Activated CD4-positive, alpha-beta T cell treated with anti-CD3 and anti-CD28 coated beads, Interleukin-2, Interleukin-6, amounts not matched to agents 100 ng/mL and 50 ng/mL, durations not matched to agents 16 hours and 8 hours (primary cell): Measurements from ENCODE around the gene PAPSS1.
A peak's percentile ranks its signal among the peaks of the same experiment; 100 is the strongest.
"Not testable (repeated sequence)": the region's sequence is repeated elsewhere in the genome, so short reads cannot be mapped to it uniquely, and the experiment has no call there.

Source experiments
- DNase-seq: peaks from one replicate; pipeline ENCODE4 v3.0.0-alpha.2; 2020

PAPSS1 gene

GRCh38 chr4:107725281-107725859, 5.3 kb upstream of the PAPSS1 start:
- DNase-seq: no peak

GRCh38 chr4:107723331-107723730, 3.3 kb upstream of the PAPSS1 start:
- DNase-seq: not testable (repeated sequence)

- peak; percentile 30 for DNase-seq
These were observed 1.5 kb upstream of the PAPSS1 start for GRCh38 chr4:107721436-107722100.

GRCh38 chr4:107719207-107719921, 670 bp downstream of the PAPSS1 start:
- peak; percentile 47 for DNase-seq

GRCh38 chr4:107718351-107718965, 1.6 kb downstream of the PAPSS1 start:
- DNase-seq: no peak

- no peak for DNase-seq
These were observed 5.8 kb downstream of the PAPSS1 start for GRCh38 chr4:107714256-107714655.

GRCh38 chr4:107712236-107712635, 7.8 kb downstream of the PAPSS1 start:
- DNase-seq: no peak

GRCh38 chr4:107711831-107712230, 8.2 kb downstream of the PAPSS1 start:
- no peak for DNase-seq

GRCh38 chr4:107710493-107711459, 9.3 kb downstream of the PAPSS1 start:
- DNase-seq: no peak

- no peak for DNase-seq
These were observed 10.1 kb downstream of the PAPSS1 start for GRCh38 chr4:107709916-107710315.

GRCh38 chr4:107708225-107708624, 11.8 kb downstream of the PAPSS1 start:
- no peak for DNase-seq

- DNase-seq: no peak
These were observed 14.1 kb downstream of the PAPSS1 start for GRCh38 chr4:107705742-107706556.

- no peak for DNase-seq
These were observed 18.5 kb downstream of the PAPSS1 start for GRCh38 chr4:107701565-107701964.

- no peak for DNase-seq
These were observed 20.4 kb downstream of the PAPSS1 start for GRCh38 chr4:107699466-107700206.

- DNase-seq: not testable (repeated sequence)
These were observed 23.8 kb downstream of the PAPSS1 start for GRCh38 chr4:107696187-107696586.

GRCh38 chr4:107693132-107693531, 26.9 kb downstream of the PAPSS1 start:
- no peak for DNase-seq

GRCh38 chr4:107692202-107692601, 27.8 kb downstream of the PAPSS1 start:
- no peak for DNase-seq

- DNase-seq: no peak
These were observed 28.7 kb downstream of the PAPSS1 start for GRCh38 chr4:107691378-107691777.

GRCh38 chr4:107689912-107690587, 30.0 kb downstream of the PAPSS1 start:
- DNase-seq: peak; percentile 46

GRCh38 chr4:107688421-107688820, 31.6 kb downstream of the PAPSS1 start:
- DNase-seq: no peak
